Spleen (tissue), 11 donors: ENCODE measurements around the gene ANKRD36. TPM values are rescaled to one million over a fixed set of nuclear protein-coding genes. Genes with fewer than 3 reads are reported as not detected.
"Not testable (repeated sequence)": the region's sequence is repeated elsewhere in the genome, so short reads cannot be mapped to it uniquely, and the experiment has no call there.

ENCODE experiments used
- DNase-seq: peaks from one replicate; pipeline ENCODE4 v3.0.0-alpha.2; 2020
- H3K27ac ChIP-seq, 8 donors: fragments of 200-600 bp; sonication (generic) in 7 of 8; 1 replicate in 4 of 8; 2 replicates in 4 of 8; pipeline versions ENCODE4 v1.5.0 to v1.8.0; 2016 to 2021; ENCODE audit warnings: inconsistent platforms in 4 of 8, mild to moderate bottlenecking in 4 of 8, moderate library complexity in 1 of 8
- H3K27me3 ChIP-seq, 7 donors: fragments of 200-600 bp; sonication (generic) in 6 of 7; replicated peaks in 1 of 7; 1 replicate in 4 of 7; 2 replicates in 3 of 7; pipeline versions ENCODE4 v1.5.0 to v1.8.0; 2016 to 2021; ENCODE audit warnings: inconsistent platforms in 3 of 7, mild to moderate bottlenecking in 1 of 7
- H3K36me3 ChIP-seq, 6 donors: fragments of 200-600 bp; sonication (generic) in 5 of 6; 1 replicate in 4 of 6; 2 replicates in 2 of 6; pipeline versions ENCODE4 v1.5.0 to v1.8.0; 2016 to 2021; ENCODE audit warnings: inconsistent platforms in 2 of 6
- H3K4me1 ChIP-seq, 6 donors: fragments of 200-600 bp; sonication (generic) in 5 of 6; 1 replicate in 3 of 6; 2 replicates in 3 of 6; pipeline versions ENCODE4 v1.5.0 to v1.8.0; 2016 to 2021; ENCODE audit warnings: inconsistent platforms in 3 of 6
- H3K4me3 ChIP-seq, 8 donors: fragments of 200-600 bp; sonication (generic) in 7 of 8; 1 replicate in 4 of 8; 2 replicates in 4 of 8; pipeline versions ENCODE4 v1.5.0 to v1.8.0; 2016 to 2021; ENCODE audit warnings: inconsistent platforms in 4 of 8, mild to moderate bottlenecking in 4 of 8, moderate library complexity in 2 of 8
- H3K9me3 ChIP-seq, 8 donors: fragments of 200-600 bp; sonication (generic) in 7 of 8; 1 replicate in 4 of 8; 2 replicates in 4 of 8; pipeline versions ENCODE4 v1.5.0 to v1.8.0; 2016 to 2021; ENCODE audit warnings: inconsistent platforms in 4 of 8
- CTCF ChIP-seq, 11 experiments: fragments of 200-600 bp in 7 of 11; fragments of 450-650 bp in 4 of 11; sonication (generic) in 4 of 11; IDR thresholded peaks in 8 of 11; conservative IDR thresholded peaks in 3 of 11; 1 replicate in 7 of 11; 2 replicates in 4 of 11; pipeline versions ENCODE4 v1.4.0 to v1.8.0; 2016 to 2021; ENCODE audit warnings: antibody characterized with exemption in 11 of 11, inconsistent platforms in 4 of 11, mild to moderate bottlenecking in 1 of 11
- POLR2A ChIP-seq, 3 donors: fragments of 450-650 bp; IDR thresholded peaks; one replicate each; pipeline ENCODE4 v1.5.1; 2017; ENCODE audit warnings: antibody characterized with exemption in 3 of 3, mild to moderate bottlenecking in 1 of 3
- POLR2AphosphoS5 ChIP-seq, 3 donors: sonication (generic); formaldehyde crosslinking; IDR thresholded peaks; one replicate each; pipeline ENCODE4 v1.5.1; 2017; ENCODE audit warnings: antibody characterized with exemption in 3 of 3
- WGBS, 5 donors: extraction: QIAGEN DNeasy Blood & Tissue Kit in 3 of 5; methylation state at CpG; one replicate each; pipeline versions ENCODE4 v1.1.5 to v1.1.7; 2013 to 2018; 5-methylcytosine and 5-hydroxymethylcytosine counted together
- intact Hi-C: fragments of 100-400 bp; cut with DNase I; formaldehyde crosslinking; loops from one replicate; pipeline ENCODE4 v1.15.0; 2023; ENCODE audit warnings: low total_unique reads
- polyA plus RNA-seq, 3 donors: library from polyadenylated mRNA; stranded (reverse); fragments of 200-250 nt; gene quantifications; one replicate each; pipeline ENCODE4 v1.2.1, GENCODE V29; 2013
- total RNA-seq, 7 donors: library from RNA; depleted of rRNA in 3 of 7; stranded (reverse); fragments of >200 nt in 3 of 7; fragmentation: NEBNext Ultra II Directional in 4 of 7; extraction: Animal tissue kit (Norgen Biotek cat#: 25700) in 4 of 7; gene quantifications; one replicate each; pipeline versions ENCODE4 v1.1.0 to v1.2.1, GENCODE V29; 2016 to 2021
- donor health status: healthy with polysubstance abuse.
- donor health status: DM: no; HTN: no; CAD: no; lungs with moderate emphysema.
- donor health status: DM: no; HTN: no; CAD: no.
- donor health status: Bipolar disorder and iron deficiency.
- donor health status: healthy.
- donor health status: DM: no; HTN: no; CAD: no.
- donor health status: DM: yes; HTN: yes; CAD: no.

ANKRD36 gene
- total and polyA plus RNA-seq, 10 donors = 2.6 to 67.0 (median 41.1) TPM

- H3K27ac ChIP-seq, H3K4me1 ChIP-seq, intact Hi-C loops, H3K4me3 ChIP-seq, DNase-seq, H3K27me3 ChIP-seq: not testable (repeated sequence)
- H3K36me3 ChIP-seq = peaks cover 0 to 55% (median 9%) of the 10 kb centered on the region in 6 donors
- 71 to 84% (median 76%) methylated on average over 4 of the region's 4 CpGs for WGBS, 5 donors
- H3K9me3 ChIP-seq = peaks cover 0 to 16% (median 6%) of the 10 kb centered on the region in 8 donors
These were observed 55.0 kb downstream of the ANKRD36 start for GRCh38 chr2:97167938-97168337.

GRCh38 chr2:97168583-97168982 lies 55.6 kb downstream of the ANKRD36 start:
- Histone ChIP-seq H3K9me3 (peaks cover 0 to 16% (median 6%) of the 10 kb centered on the region in 8 donors), H3K36me3 (peaks cover 0 to 50% (median 6%) of the 10 kb centered on the region in 6 donors)
- H3K4me3 ChIP-seq, H3K27ac ChIP-seq, H3K27me3 ChIP-seq, DNase-seq, H3K4me1 ChIP-seq, intact Hi-C loops: not testable (repeated sequence)
- 75 to 91% (median 79%) methylated on average over 2 of the region's 2 CpGs for WGBS, 5 donors

- DNase-seq, H3K27me3 ChIP-seq, H3K9me3 ChIP-seq, H3K4me1 ChIP-seq, intact Hi-C loops, H3K4me3 ChIP-seq, H3K27ac ChIP-seq: not testable (repeated sequence)
- peaks cover 0 to 51% (median 6%) of the 10 kb centered on the region in 6 donors for H3K36me3 ChIP-seq
- 74 to 92% (median 82%) methylated on average over 1 of the region's 1 CpG for WGBS, 5 donors
These were observed 67.4 kb downstream of the ANKRD36 start for GRCh38 chr2:97180391-97180790.

GRCh38 chr2:97195349-97195748 lies 82.4 kb downstream of the ANKRD36 start:
- H3K4me1 ChIP-seq, H3K27ac ChIP-seq, intact Hi-C loops, DNase-seq, H3K9me3 ChIP-seq, H3K27me3 ChIP-seq, H3K4me3 ChIP-seq: not testable (repeated sequence)
- WGBS, 5 donors = 71 to 89% methylated on average over 1 of the region's 1 CpG; no CpG with 5 or more reads in 3 of the 5 donors
- peaks cover 6 to 92% (median 48%) of the 10 kb centered on the region in 6 donors for H3K36me3 ChIP-seq

- H3K27me3 ChIP-seq, H3K27ac ChIP-seq, intact Hi-C loops, DNase-seq, H3K9me3 ChIP-seq, H3K4me3 ChIP-seq: not testable (repeated sequence)
- 99 to 100% (median 100%) methylated on average over 1 of the region's 1 CpG for WGBS, 5 donors
- H3K4me1 ChIP-seq = peaks cover 0 to 16% (median 9%) of the 10 kb centered on the region in 6 donors
- peaks cover 0 to 90% (median 42%) of the 10 kb centered on the region in 6 donors for H3K36me3 ChIP-seq
These were observed 84.3 kb downstream of the ANKRD36 start for GRCh38 chr2:97197251-97197650.

DNA sequence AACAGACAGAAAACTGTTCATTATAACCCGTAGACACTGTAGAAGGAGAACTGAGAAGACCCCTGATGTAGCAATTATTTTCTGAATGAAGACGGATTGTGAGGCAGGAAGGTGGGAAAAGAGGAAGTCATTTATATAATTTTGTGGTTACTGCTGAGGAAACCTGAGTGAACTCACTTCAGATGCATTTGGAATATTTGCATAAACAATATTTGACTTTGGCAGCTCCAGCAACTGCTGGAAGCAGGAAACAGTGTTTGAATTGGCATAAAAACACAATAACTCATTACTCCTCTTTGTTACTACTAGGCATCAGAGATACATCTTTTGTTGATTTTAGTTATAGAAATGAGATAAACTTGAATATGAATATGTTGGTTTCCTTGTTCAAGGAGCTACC lies 87.9 kb downstream of the ANKRD36 start:
- H3K4me3 ChIP-seq, intact Hi-C loops, H3K27me3 ChIP-seq, H3K27ac ChIP-seq, H3K9me3 ChIP-seq, DNase-seq: not testable (repeated sequence)
- H3K36me3 ChIP-seq = peaks cover 0 to 76% (median 36%) of the 10 kb centered on the region in 6 donors
- WGBS, 5 donors = 30 to 40% (median 34%) methylated on average over 2 of the region's 2 CpGs
- peaks cover 0 to 26% (median 11%) of the 10 kb centered on the region in 6 donors for H3K4me1 ChIP-seq

DNA sequence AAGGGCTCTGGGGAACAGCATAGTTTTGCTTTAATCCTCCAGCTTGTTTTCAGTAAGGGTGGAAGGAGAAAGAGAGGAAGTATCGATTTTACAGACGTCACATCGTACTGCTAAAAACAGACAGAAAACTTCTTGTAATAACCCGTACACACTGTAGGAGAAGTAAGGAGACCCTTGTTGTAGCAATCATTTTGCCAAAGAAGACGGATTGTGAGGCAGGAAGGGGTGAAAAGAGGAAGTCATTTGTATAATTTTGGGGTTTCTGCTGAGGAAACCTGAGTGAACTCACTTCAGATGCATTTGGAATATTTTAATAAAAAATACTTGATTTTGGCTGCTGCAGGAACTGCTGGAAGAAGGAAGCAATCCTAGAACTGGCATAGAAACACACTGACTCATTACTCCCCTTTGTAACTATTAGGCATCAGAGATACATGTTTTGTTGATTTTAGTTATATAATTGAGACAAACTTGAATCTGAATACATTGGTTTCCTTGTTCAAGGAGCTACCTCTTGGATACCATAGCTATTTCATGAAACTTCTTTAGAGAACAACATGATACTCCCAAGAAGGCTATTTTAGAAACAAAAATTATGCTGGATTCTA lies 89.8 kb downstream of the ANKRD36 start:
- DNase-seq, H3K27ac ChIP-seq, H3K4me3 ChIP-seq, intact Hi-C loops, H3K9me3 ChIP-seq, H3K27me3 ChIP-seq: not testable (repeated sequence)
- Histone ChIP-seq H3K4me1 (peaks cover 0 to 26% (median 11%) of the 10 kb centered on the region in 6 donors), H3K36me3 (peaks cover 0 to 68% (median 30%) of the 10 kb centered on the region in 6 donors)
- 43 to 68% (median 53%) methylated on average over 5 of the region's 5 CpGs for WGBS, 5 donors

DNA sequence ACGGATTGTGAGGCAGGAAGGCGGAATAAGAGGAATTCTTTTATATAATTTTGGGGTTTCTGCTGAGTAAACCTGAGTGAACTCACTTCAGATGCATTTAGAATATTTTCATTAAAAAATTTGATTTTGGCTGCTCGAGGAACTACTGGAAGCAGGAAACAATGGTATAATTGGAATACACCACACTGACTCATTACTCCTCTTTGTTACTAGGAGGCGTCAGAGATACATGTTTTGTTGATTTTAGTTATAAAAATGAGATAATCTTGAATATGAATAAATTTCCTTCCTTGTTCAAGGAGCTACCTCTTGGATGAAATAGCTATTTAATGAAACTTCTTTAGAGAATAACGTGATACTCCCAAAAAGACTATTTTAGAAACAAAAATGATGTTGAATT lies 97.4 kb downstream of the ANKRD36 start:
- intact Hi-C loops = no loop called here
- TF ChIP-seq POLR2A (IDR thresholded peaks at IDR 0.05) (no peak), POLR2AphosphoS5 (IDR thresholded peaks at IDR 0.05) (no peak), CTCF (IDR thresholded peaks at IDR 0.05 in 8 of 11, conservative IDR thresholded peaks at IDR 0.05 in 3 of 11) (no peak)
- no peaks in the 10 kb centered on the region for H3K27me3 ChIP-seq
- H3K9me3 ChIP-seq = no peaks in the 10 kb centered on the region
- no peak overlapping the region for H3K27ac ChIP-seq
- peaks cover 0 to 75% (median 17%) of the 10 kb centered on the region in 6 donors for H3K36me3 ChIP-seq
- DNase-seq = no peak
- H3K4me3 ChIP-seq = no peak overlapping the region
- 95 to 98% (median 95%) methylated on average over 5 of the region's 5 CpGs for WGBS, 5 donors
- no peaks in the 10 kb centered on the region for H3K4me1 ChIP-seq

- H3K36me3 ChIP-seq = peaks cover 0 to 65% (median 12%) of the 10 kb centered on the region in 6 donors
- WGBS, 5 donors = no CpG with 5 or more reads among the region's 2 CpGs
- H3K4me1 ChIP-seq, intact Hi-C loops, H3K27ac ChIP-seq, H3K27me3 ChIP-seq, H3K4me3 ChIP-seq, DNase-seq, H3K9me3 ChIP-seq: not testable (repeated sequence)
These were observed 102.1 kb downstream of the ANKRD36 start for GRCh38 chr2:97215025-97215424.
